H9 (cell line): ENCODE data around the gene PHF12. TPM values are rescaled to one million over a fixed set of nuclear protein-coding genes. Genes with fewer than 3 reads are reported as not detected.

Experiments
- DNase-seq: peaks from one replicate; pipeline ENCODE4 v3.0.0-alpha.2; 2017
- H2AFZ ChIP-seq: one replicate; pipeline ENCODE4 v1.6.1; 2013; ENCODE audit warnings: mild to moderate bottlenecking, low read length, control low read depth, moderate library complexity
- H2AK5ac ChIP-seq: 2 replicates; pipeline ENCODE4 v1.6.1; 2013; ENCODE audit warnings: low read length, control low read depth, mixed read lengths; ENCODE audit not compliant: insufficient read length
- H2BK120ac ChIP-seq: one replicate; pipeline ENCODE4 v1.6.1; 2013; ENCODE audit warnings: low read depth, mild to moderate bottlenecking, low read length, control low read depth, inconsistent platforms; ENCODE audit not compliant: poor library complexity, severe bottlenecking
- H2BK12ac ChIP-seq: 2 replicates; pipeline ENCODE4 v1.6.1; 2013; ENCODE audit warnings: low read length, control low read depth, mixed read lengths, low read depth; ENCODE audit not compliant: insufficient read length
- H2BK15ac ChIP-seq: 2 replicates; pipeline ENCODE4 v1.6.1; 2013; ENCODE audit warnings: low read depth, low read length, control low read depth
- H2BK20ac ChIP-seq: one replicate; pipeline ENCODE4 v1.6.1; 2013; ENCODE audit warnings: low read depth, mild to moderate bottlenecking, low read length, control low read depth, inconsistent platforms; ENCODE audit not compliant: poor library complexity, severe bottlenecking
- H2BK5ac ChIP-seq: 2 replicates; pipeline ENCODE4 v1.6.1; 2013; ENCODE audit warnings: low read length, control low read depth, mixed read lengths; ENCODE audit not compliant: insufficient read length
- H3K14ac ChIP-seq: 2 replicates; pipeline ENCODE4 v1.6.1; 2013; ENCODE audit warnings: low read length, control low read depth; ENCODE audit not compliant: insufficient read depth
- H3K18ac ChIP-seq: 2 replicates; pipeline ENCODE4 v1.6.1; 2013; ENCODE audit warnings: low read depth, mild to moderate bottlenecking, mixed read lengths, low read length, control low read depth; ENCODE audit not compliant: insufficient read length
- H3K23ac ChIP-seq: 2 replicates; pipeline ENCODE4 v1.6.1; 2013; ENCODE audit warnings: low read length, control low read depth, mixed read lengths, low read depth; ENCODE audit not compliant: insufficient read length
- H3K23me2 ChIP-seq: 2 replicates; pipeline ENCODE4 v1.6.1; 2013; ENCODE audit warnings: low read depth, mild to moderate bottlenecking, mixed read lengths, low read length, control low read depth; ENCODE audit not compliant: insufficient read length, poor library complexity, severe bottlenecking
- H3K27ac ChIP-seq: 2 replicates; pipeline ENCODE4 v1.5.1; 2013; ENCODE audit warnings: low read length, control low read depth, mixed read lengths, low read depth; ENCODE audit not compliant: insufficient read length
- H3K27me3 ChIP-seq: 2 replicates; pipeline ENCODE4 v1.6.1; 2013; ENCODE audit warnings: low read length, control low read depth, inconsistent platforms; ENCODE audit not compliant: insufficient read depth
- H3K4ac ChIP-seq: 2 replicates; pipeline ENCODE4 v1.6.1; 2013; ENCODE audit warnings: low read depth, mild to moderate bottlenecking, control low read depth, inconsistent platforms, low read length, moderate library complexity
- H3K4me1 ChIP-seq: 2 replicates; pipeline ENCODE4 v1.6.1; 2013; ENCODE audit warnings: low read length, control low read depth, inconsistent platforms; ENCODE audit not compliant: insufficient read depth
- H3K4me2 ChIP-seq: 2 replicates; pipeline ENCODE4 v1.6.1; 2013; ENCODE audit warnings: low read length, control low read depth, mixed read lengths; ENCODE audit not compliant: insufficient read length, insufficient read depth
- H3K56ac ChIP-seq: 2 replicates; pipeline ENCODE4 v1.6.1; 2013; ENCODE audit warnings: low read depth, mild to moderate bottlenecking, mixed read lengths, low read length, control low read depth; ENCODE audit not compliant: insufficient read length
- H3K79me1 ChIP-seq: 2 replicates; pipeline ENCODE4 v1.6.1; 2013; ENCODE audit warnings: low read depth, mild to moderate bottlenecking, moderate library complexity, low read length, control low read depth, inconsistent platforms; ENCODE audit not compliant: insufficient read depth, poor library complexity, severe bottlenecking
- H3K79me2 ChIP-seq: 2 replicates; pipeline ENCODE4 v1.6.1; 2013; ENCODE audit warnings: low read length, control low read depth, inconsistent platforms; ENCODE audit not compliant: insufficient read depth
- H3K9ac ChIP-seq: 2 replicates; pipeline ENCODE4 v1.6.1; 2013; ENCODE audit warnings: low read length, control low read depth, mixed read lengths; ENCODE audit not compliant: insufficient read length; ENCODE audit errors: extremely low read depth
- H3K9me3 ChIP-seq: one replicate; pipeline ENCODE4 v1.6.1; 2013; ENCODE audit warnings: low read depth, low read length, inconsistent platforms; ENCODE audit not compliant: control insufficient read depth
- H3T11ph ChIP-seq: one replicate; pipeline ENCODE4 v1.6.1; 2013; ENCODE audit warnings: mild to moderate bottlenecking, low read length, control low read depth, inconsistent platforms
- H4K20me1 ChIP-seq: one replicate; pipeline ENCODE4 v1.6.1; 2013; ENCODE audit not compliant: control insufficient read depth, insufficient read length, insufficient read depth
- H4K5ac ChIP-seq: 2 replicates; pipeline ENCODE4 v1.6.1; 2013; ENCODE audit warnings: low read depth, mild to moderate bottlenecking, mixed read lengths, low read length, control low read depth; ENCODE audit not compliant: insufficient read length
- H4K8ac ChIP-seq: replicated peaks from 2 replicates; pipeline ENCODE4 v1.6.1; 2013; ENCODE audit warnings: low read length, control low read depth, mixed read lengths, low read depth; ENCODE audit not compliant: insufficient read length
- H4K91ac ChIP-seq: 2 replicates; pipeline ENCODE4 v1.6.1; 2013; ENCODE audit warnings: low read depth, mild to moderate bottlenecking, moderate library complexity, mixed read lengths, low read length, control low read depth; ENCODE audit not compliant: insufficient read length
- H3K27ac Mint-ChIP-seq, 3 experiments: 2 replicates in 2 of 3; 3 replicates in 1 of 3; pipeline ENCODE4 v1.8.0; 2020 to 2021; ENCODE audit warnings: mixed read lengths in 3 of 3, mild to moderate bottlenecking in 1 of 3, moderate library complexity in 1 of 3
- H3K27me3 Mint-ChIP-seq: 2 replicates; pipeline ENCODE4 v1.8.0; 2021; ENCODE audit warnings: low read depth, mild to moderate bottlenecking, moderate library complexity, mixed read lengths
- H3K36me3 Mint-ChIP-seq, 3 experiments: 2 replicates in 2 of 3; 3 replicates in 1 of 3; pipeline ENCODE4 v1.8.0; 2020 to 2021; ENCODE audit warnings: low read depth in 3 of 3, mixed read lengths in 3 of 3; ENCODE audit not compliant: insufficient read depth in 1 of 3
- H3K4me1 Mint-ChIP-seq, 2 experiments: 2 replicates each; pipeline ENCODE4 v1.8.0; 2020; ENCODE audit warnings: mixed read lengths in 2 of 2
- H3K4me3 Mint-ChIP-seq, 2 experiments: 2 replicates in 1 of 2; 3 replicates in 1 of 2; pipeline ENCODE4 v1.8.0; 2020 to 2021; ENCODE audit warnings: mild to moderate bottlenecking in 2 of 2, mixed read lengths in 2 of 2, moderate library complexity in 1 of 2
- H3K9me3 Mint-ChIP-seq, 2 experiments: 2 replicates in 1 of 2; 3 replicates in 1 of 2; pipeline ENCODE4 v1.8.0; 2020; ENCODE audit warnings: mild to moderate bottlenecking in 2 of 2, mixed read lengths in 2 of 2, moderate library complexity in 1 of 2
- CTCF ChIP-seq: fragments of 200-600 bp; sonication (generic); conservative IDR thresholded peaks from 3 replicates; pipeline ENCODE4 v1.8.0; 2021; ENCODE audit warnings: antibody characterized with exemption, mild to moderate bottlenecking
- WGBS: extraction: QIAGEN DNeasy Blood & Tissue Kit; methylation state at CpG from one replicate; pipeline ENCODE4 v1.1.7; 2013; ENCODE audit warnings: missing lambda C conversion rate, low lambda C conversion rate, mixed read lengths; ENCODE audit not compliant: insufficient read length; ENCODE audit errors: extremely low coverage; 5-methylcytosine and 5-hydroxymethylcytosine counted together
- total RNA-seq: library from RNA; stranded (reverse); gene quantifications from 2 replicates; pipeline ENCODE4 v1.2.1, GENCODE V29; 2021

The PHF12 gene
- total RNA-seq, 1 experiment from 2014 or later, result 62.1 TPM

DNA sequence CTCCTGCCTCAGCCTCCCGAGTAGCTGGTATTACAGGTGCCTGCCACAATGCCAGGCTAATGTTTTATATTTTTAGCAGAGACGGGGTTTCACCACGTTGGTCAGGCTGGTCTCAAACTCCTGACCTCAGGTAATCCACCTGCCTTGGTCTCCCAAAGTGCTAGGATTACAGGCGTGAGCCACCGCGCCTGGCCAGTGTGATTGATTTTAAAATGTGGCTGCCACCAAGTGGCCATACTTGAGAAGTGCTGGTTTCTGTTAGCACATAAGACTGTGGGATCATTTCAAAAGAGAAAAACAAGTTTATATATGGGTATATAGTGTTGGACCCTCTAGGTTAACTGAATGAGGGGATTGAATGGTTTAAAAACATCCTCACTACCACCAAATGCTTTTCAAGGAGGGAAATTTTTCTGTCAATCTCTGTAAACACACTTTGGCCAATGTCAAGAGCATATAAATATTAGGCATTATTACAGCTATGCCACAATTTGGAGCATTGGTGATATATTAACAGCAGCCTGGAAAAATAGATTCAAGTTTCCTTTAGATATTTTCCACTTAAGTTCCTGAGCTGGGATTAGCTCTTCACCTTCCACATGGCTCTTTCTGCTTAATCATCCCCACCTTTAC lies 34.9 kb downstream of the PHF12 start:
- H4K5ac ChIP-seq, result no peak overlapping the region
- H3K9me3 ChIP-seq, result no peaks in the 10 kb centered on the region
- no peak overlapping the region for H3T11ph ChIP-seq
- H3K4ac ChIP-seq, result no peak overlapping the region
- whole genome bisulfite sequencing, result no CpG with 5 or more reads among the region's 6 CpGs
- H2BK5ac ChIP-seq, result no peak overlapping the region
- no peak for DNase-seq
- no peak overlapping the region for H2AFZ ChIP-seq
- H3K23ac ChIP-seq, result no peak overlapping the region
- no peaks in the 10 kb centered on the region for H3K23me2 ChIP-seq
- Mint-ChIP-seq H3K27me3 (no peaks in the 10 kb centered on the region), H3K9me3 (no peaks in the 10 kb centered on the region), H3K36me3 (peaks cover 75 to 93% (median 91%) of the 10 kb centered on the region in 3 experiments), H3K4me1 (no peaks in the 10 kb centered on the region), H3K4me3 (no peak overlapping the region), H3K27ac (0 out of 7 replicates have a peak overlapping the region, but pooled peaks of 1 of the 3 experiments have one; percentile 27)
- no peaks in the 10 kb centered on the region for H3K79me2 ChIP-seq
- H3K27me3 ChIP-seq, result no peaks in the 10 kb centered on the region
- H2BK12ac ChIP-seq, result no peak overlapping the region
- H2AK5ac ChIP-seq, result no peak overlapping the region
- no peak overlapping the region for H4K91ac ChIP-seq
- H3K4me1 ChIP-seq, result no peaks in the 10 kb centered on the region
- no peak overlapping the region for H3K56ac ChIP-seq
- H3K9ac ChIP-seq, result no peak overlapping the region
- no peaks in the 10 kb centered on the region for H3K79me1 ChIP-seq
- H3K14ac ChIP-seq, result no peak overlapping the region
- H4K20me1 ChIP-seq, result no peaks in the 10 kb centered on the region
- H2BK20ac ChIP-seq, result no peak overlapping the region
- no peak overlapping the region for H4K8ac ChIP-seq
- no peak overlapping the region for H3K4me2 ChIP-seq
- H2BK120ac ChIP-seq, result no peak overlapping the region
- peak; percentile 80 for TF ChIP-seq CTCF
- no peak overlapping the region for H2BK15ac ChIP-seq
- no peak overlapping the region for H3K27ac ChIP-seq
- no peak overlapping the region for H3K18ac ChIP-seq
